KMS-11 (cell line): ENCODE measurements around the gene PCSK2.

Source experiments
- H2AFZ ChIP-seq: fragments of 200-600 bp; sonication (generic); 2 replicates; pipeline ENCODE4 v1.6.1; 2016; ENCODE audit warnings: antibody characterized with exemption, mixed run types, low read depth
- H3K27ac ChIP-seq: fragments of 200-600 bp; sonication (generic); 2 replicates; pipeline ENCODE4 v1.6.1; 2016; ENCODE audit warnings: mild to moderate bottlenecking, mixed run types
- H3K27me3 ChIP-seq: fragments of 200-600 bp; sonication (generic); 2 replicates; pipeline ENCODE4 v1.6.1; 2017; ENCODE audit warnings: mild to moderate bottlenecking, low read depth, mixed run types, moderate library complexity; ENCODE audit not compliant: insufficient read depth
- H3K36me3 ChIP-seq: fragments of 200-600 bp; sonication (generic); 2 replicates; pipeline ENCODE4 v1.6.1; 2017; ENCODE audit warnings: mild to moderate bottlenecking, mixed run types; ENCODE audit not compliant: insufficient read depth
- H3K4me1 ChIP-seq: fragments of 200-600 bp; sonication (generic); 2 replicates; pipeline ENCODE4 v1.6.1; 2016; ENCODE audit warnings: mild to moderate bottlenecking, low read depth, mixed run types; ENCODE audit not compliant: poor library complexity, severe bottlenecking
- H3K4me2 ChIP-seq: fragments of 200-600 bp; sonication (generic); 2 replicates; pipeline ENCODE4 v1.7.0; 2016; ENCODE audit warnings: mild to moderate bottlenecking, mixed run types
- H3K4me3 ChIP-seq: fragments of 200-600 bp; sonication (generic); IDR thresholded peaks from 2 replicates; pipeline ENCODE4 v1.6.1; 2017; ENCODE audit warnings: low read depth, low read length, mixed read lengths; ENCODE audit not compliant: insufficient read depth
- H3K79me2 ChIP-seq: fragments of 200-600 bp; sonication (generic); 2 replicates; pipeline ENCODE4 v1.6.1; 2016; ENCODE audit warnings: low read depth, mixed run types; ENCODE audit not compliant: insufficient read depth
- H3K9ac ChIP-seq: fragments of 200-600 bp; sonication (generic); 2 replicates; pipeline ENCODE4 v1.6.1; 2016; ENCODE audit warnings: mild to moderate bottlenecking, mixed run types
- H4K20me1 ChIP-seq: fragments of 200-600 bp; sonication (generic); 2 replicates; pipeline ENCODE4 v1.6.1; 2016; ENCODE audit warnings: mild to moderate bottlenecking, mixed run types; ENCODE audit not compliant: insufficient read depth
- TF ChIP-seq, protein P1 (sequence below): fragments of 200-600 bp; sonication (generic); conservative IDR thresholded peaks from 2 replicates; pipeline ENCODE4 v1.6.1; 2017; ENCODE audit warnings: low read depth, mild to moderate bottlenecking, antibody characterized with exemption, low read length, moderate library complexity, mixed read lengths

The PCSK2 gene

DNA sequence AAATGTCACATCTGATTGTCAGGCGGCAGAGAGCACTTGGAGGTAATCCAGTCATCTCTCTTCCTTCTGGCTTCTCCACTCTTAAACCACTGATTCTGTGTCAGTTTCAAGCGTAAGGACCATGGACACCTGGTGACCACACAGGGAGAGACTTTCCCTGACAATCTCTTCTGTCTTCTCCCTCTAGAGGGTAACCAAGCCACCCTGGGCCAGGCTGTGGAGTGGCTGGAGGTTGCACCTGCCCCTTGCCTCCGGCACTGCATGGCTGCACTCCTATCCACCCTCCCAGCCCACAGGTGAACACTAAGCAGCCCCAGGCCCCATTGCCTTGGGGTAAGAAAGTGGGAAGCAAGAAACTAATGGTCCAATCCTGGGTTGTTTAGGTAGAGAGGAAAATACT lies 225.6 kb downstream of the PCSK2 start:
- H3K4me2 ChIP-seq = no peak overlapping the region
- H3K9ac ChIP-seq = no peak overlapping the region
- H3K36me3 ChIP-seq = no peaks in the 10 kb centered on the region
- H3K79me2 ChIP-seq = no peaks in the 10 kb centered on the region
- no peaks in the 10 kb centered on the region for H3K4me1 ChIP-seq
- H3K27me3 ChIP-seq = no peaks in the 10 kb centered on the region
- no peak overlapping the region for H3K4me3 ChIP-seq
- no peaks in the 10 kb centered on the region for H4K20me1 ChIP-seq
- H3K27ac ChIP-seq = no peak overlapping the region
- H2AFZ ChIP-seq = no peak overlapping the region
- TF ChIP-seq, protein P1, sequence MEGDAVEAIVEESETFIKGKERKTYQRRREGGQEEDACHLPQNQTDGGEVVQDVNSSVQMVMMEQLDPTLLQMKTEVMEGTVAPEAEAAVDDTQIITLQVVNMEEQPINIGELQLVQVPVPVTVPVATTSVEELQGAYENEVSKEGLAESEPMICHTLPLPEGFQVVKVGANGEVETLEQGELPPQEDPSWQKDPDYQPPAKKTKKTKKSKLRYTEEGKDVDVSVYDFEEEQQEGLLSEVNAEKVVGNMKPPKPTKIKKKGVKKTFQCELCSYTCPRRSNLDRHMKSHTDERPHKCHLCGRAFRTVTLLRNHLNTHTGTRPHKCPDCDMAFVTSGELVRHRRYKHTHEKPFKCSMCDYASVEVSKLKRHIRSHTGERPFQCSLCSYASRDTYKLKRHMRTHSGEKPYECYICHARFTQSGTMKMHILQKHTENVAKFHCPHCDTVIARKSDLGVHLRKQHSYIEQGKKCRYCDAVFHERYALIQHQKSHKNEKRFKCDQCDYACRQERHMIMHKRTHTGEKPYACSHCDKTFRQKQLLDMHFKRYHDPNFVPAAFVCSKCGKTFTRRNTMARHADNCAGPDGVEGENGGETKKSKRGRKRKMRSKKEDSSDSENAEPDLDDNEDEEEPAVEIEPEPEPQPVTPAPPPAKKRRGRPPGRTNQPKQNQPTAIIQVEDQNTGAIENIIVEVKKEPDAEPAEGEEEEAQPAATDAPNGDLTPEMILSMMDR = no peak

DNA sequence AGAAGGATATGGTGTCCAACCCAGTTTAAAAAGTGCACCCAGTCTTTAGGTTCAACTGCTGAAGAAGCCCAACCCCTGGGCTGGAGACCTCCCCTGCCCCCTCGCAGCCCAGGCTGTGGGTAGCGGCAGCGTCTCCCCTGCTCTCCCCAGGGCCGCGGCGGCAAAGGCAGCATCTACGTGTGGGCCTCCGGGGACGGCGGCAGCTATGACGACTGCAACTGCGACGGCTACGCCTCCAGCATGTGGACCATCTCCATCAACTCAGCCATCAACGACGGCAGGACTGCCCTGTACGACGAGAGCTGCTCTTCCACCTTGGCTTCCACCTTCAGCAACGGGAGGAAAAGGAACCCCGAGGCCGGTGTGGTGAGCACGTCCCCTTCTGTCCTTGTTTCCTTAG lies 226.8 kb downstream of the PCSK2 start:
- H3K27me3 ChIP-seq = no peaks in the 10 kb centered on the region
- H3K9ac ChIP-seq = no peak overlapping the region
- H3K4me3 ChIP-seq = no peak overlapping the region
- H3K36me3 ChIP-seq = no peaks in the 10 kb centered on the region
- no peak overlapping the region for H3K27ac ChIP-seq
- TF ChIP-seq, protein P1 = no peak
- no peaks in the 10 kb centered on the region for H4K20me1 ChIP-seq
- H2AFZ ChIP-seq = no peak overlapping the region
- no peak overlapping the region for H3K4me2 ChIP-seq
- H3K79me2 ChIP-seq = no peaks in the 10 kb centered on the region
- no peaks in the 10 kb centered on the region for H3K4me1 ChIP-seq

DNA sequence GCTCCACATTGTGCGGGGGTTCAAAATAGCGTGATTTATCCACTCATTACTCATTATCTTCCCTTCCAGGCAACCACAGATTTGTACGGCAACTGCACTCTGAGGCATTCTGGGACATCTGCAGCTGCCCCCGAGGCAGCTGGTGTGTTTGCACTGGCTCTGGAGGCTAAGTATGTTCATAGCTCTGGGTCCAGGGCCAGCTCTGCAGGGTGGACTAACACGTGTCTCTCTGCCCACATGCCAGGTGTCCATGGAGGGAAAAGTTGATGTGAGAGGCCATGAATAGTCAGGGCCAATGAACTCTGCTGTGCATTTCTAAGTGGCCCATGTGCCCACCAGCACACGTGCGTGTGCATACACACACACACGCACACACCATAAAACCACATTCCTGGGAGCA lies 229.4 kb downstream of the PCSK2 start:
- H3K9ac ChIP-seq = no peak overlapping the region
- H3K4me3 ChIP-seq = no peak overlapping the region
- TF ChIP-seq, protein P1 = no peak
- H3K4me2 ChIP-seq = no peak overlapping the region
- no peaks in the 10 kb centered on the region for H4K20me1 ChIP-seq
- no peaks in the 10 kb centered on the region for H3K36me3 ChIP-seq
- peaks cover 7% of the 10 kb centered on the region for H3K4me1 ChIP-seq
- no peak overlapping the region for H2AFZ ChIP-seq
- no peaks in the 10 kb centered on the region for H3K79me2 ChIP-seq
- H3K27ac ChIP-seq = no peak overlapping the region
- H3K27me3 ChIP-seq = no peaks in the 10 kb centered on the region

DNA sequence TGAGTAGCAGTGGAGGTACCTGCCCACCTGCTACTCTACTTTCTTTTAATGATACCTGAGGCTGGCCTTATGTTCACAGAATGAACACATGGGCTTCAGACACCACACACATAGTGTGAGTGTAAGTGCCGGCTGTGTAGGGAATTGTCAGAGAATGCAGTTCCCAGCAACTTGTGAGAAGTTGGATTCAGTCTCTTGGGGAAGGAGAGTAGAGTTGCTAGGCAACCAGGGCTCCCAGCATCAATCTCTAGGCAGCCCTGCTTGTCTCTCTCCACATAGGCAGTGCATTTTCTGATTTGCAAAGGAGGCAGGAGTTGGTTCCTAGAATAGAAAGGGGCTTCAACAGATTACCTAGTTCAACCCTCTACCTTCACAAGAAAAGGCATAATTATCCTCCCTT lies 230.2 kb downstream of the PCSK2 start:
- TF ChIP-seq, protein P1 = no peak
- Histone ChIP-seq H3K4me1 (peaks cover 7% of the 10 kb centered on the region), H3K27me3 (no peaks in the 10 kb centered on the region), H4K20me1 (no peaks in the 10 kb centered on the region), H3K36me3 (no peaks in the 10 kb centered on the region), H3K79me2 (no peaks in the 10 kb centered on the region), H3K9ac (no peak overlapping the region), H2AFZ (no peak overlapping the region), H3K4me3 (no peak overlapping the region), H3K27ac (no peak overlapping the region), H3K4me2 (no peak overlapping the region)
